ENCODE results near the gene KMT2C.
"Not testable (repeated sequence)": the region's sequence is repeated elsewhere in the genome, so short reads cannot be mapped to it uniquely, and the experiment has no call there.

DNA sequence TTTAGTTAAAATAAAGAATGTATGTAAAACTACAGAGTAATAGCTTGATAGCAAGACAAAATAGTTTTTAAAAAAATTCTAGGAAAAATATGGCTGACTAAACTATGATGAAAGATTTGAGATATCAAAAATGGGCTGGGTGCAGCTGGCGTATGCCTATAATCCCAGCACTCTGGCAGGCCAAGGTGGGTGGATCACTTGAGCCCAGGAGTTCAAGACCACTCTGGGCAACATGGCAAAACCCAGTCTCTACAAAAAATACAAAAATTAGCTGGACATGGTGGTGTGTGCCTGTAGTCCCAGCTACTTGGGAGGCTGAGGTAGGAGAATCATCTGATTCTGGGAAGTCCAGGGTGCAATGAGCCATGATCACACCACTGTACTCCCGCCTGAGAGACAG lies 29.8 kb downstream of the KMT2C start:
- not testable (repeated sequence) for TF ChIP-seq CTCF (IDR thresholded peaks at IDR 0.05; ENCODE audit: insufficient read depth, low read length, poor library complexity, severe bottlenecking); EZH2phosphoT487 (conservative IDR thresholded peaks at IDR 0.05; ENCODE audit: low read length)
